GM20000 (cell line): Measurements from ENCODE around the gene LEKR1.

Source experiments
- DNase-seq: peaks from one replicate; pipeline ENCODE4 v3.0.0; 2012; ENCODE audit warnings: low spot score
- TF ChIP-seq, protein P1 (sequence below): IDR thresholded peaks from 2 replicates; pipeline ENCODE4 v1.5.1; 2012; ENCODE audit warnings: mild to moderate bottlenecking, control low read depth; ENCODE audit errors: extremely low read depth, missing control alignments

The LEKR1 gene

DNA sequence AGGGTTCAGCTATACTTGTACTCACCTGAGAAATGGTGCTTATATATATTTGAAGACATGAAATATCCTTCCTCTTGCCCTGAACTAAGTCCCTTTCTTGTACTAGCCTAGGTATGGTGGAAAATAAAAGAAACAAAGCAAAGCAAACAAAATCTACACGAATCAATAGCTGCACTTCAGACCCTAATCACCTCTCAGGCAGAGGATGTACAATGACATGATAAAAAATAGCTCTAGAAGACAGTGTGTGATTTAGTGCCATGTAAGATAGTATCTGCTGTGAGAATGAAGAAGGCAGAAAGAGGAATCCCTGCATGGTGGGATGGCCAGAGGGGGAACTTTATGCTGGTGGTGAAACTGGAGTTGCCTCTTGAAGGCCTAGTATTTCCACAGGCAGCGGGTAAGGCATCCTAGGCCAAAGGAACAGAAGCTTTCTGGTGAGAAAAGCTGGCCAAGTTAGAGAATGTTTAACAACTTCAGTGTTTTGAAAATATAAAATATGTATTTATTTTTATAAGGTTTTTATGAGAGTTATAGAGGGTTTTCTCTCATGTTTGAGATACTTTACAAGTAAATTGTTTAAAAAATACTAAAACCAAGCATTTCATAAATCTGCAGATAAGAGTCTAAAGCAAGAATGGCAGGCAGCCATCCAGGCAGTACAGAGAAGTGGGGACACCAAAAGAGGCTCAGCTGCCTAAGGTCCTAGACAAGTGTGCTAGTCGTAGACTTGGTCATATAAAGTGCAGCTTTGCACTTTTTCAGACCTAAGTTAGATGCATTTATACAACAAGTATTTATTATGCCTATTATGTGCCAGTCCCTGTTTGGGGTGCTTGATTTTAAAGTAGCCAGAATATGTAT is 14.9 kb downstream of the LEKR1 start:
- DNase-seq: no peak
- TF ChIP-seq, protein P1, sequence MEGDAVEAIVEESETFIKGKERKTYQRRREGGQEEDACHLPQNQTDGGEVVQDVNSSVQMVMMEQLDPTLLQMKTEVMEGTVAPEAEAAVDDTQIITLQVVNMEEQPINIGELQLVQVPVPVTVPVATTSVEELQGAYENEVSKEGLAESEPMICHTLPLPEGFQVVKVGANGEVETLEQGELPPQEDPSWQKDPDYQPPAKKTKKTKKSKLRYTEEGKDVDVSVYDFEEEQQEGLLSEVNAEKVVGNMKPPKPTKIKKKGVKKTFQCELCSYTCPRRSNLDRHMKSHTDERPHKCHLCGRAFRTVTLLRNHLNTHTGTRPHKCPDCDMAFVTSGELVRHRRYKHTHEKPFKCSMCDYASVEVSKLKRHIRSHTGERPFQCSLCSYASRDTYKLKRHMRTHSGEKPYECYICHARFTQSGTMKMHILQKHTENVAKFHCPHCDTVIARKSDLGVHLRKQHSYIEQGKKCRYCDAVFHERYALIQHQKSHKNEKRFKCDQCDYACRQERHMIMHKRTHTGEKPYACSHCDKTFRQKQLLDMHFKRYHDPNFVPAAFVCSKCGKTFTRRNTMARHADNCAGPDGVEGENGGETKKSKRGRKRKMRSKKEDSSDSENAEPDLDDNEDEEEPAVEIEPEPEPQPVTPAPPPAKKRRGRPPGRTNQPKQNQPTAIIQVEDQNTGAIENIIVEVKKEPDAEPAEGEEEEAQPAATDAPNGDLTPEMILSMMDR: no peak

DNA sequence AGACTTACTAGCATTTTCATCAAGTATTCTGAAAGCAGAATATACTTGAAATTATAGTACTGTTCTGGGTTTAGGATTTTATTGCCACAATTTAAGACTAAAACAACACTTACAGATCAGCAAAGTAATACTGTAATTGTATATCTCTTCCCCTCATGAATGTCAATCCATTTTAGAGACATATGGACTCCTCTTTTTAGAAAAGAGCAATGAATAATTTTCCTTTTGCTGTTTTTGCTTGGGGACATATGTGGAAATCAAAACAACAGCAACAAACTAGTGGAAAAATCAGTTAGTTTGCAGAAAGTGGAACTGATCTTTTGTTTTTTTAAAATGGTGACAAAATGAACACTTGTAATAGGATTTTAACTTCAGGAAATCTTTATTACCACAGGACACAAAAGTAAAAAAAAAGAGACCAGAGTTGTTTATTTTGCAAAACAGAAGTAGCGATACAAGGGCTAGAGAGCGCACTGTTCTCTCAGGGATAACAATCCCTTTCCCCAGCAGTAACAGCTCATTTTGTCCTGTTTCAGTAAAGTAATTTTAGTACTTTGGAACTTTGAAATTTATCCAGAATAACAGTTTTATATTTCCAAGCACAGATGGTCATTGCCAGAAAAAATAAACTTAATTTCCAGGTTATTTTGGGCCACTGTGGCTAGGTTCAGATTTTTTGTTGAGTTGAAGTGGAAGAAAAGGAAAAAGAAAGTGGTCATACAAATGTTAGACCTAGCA is 17.1 kb downstream of the LEKR1 start:
- TF ChIP-seq, protein P1: no peak
- no peak for DNase-seq

DNA sequence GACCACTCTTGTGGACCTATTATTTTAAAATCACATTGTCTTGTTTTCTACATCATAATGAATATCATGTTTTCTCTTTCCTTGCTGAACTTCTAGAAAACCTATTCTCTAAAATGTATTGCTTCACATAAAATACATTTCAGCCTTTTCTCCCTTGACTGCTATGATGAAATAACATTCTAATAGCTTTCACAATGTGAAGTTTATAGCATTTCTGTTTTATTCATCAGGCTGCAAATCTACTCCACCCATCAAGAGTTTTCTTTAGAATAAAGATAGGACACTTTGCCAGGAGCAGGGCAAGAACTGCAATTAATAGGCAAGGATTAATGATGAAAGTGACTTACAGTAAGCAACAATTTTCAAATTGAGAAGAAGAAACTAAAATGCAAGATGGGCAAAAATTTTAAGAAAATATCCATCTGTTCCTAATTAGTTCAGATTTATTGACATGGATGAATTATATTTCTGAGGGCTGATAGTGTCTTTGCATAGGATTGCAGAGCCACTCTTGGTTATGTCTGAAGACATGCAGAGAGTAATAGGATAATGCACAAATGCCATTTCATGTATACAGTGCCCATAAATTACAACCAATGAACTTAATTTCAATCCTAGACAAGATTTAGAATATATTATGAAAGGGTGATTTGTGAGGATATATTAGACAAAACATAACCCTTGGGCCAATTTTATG is 21.7 kb downstream of the LEKR1 start:
- TF ChIP-seq, protein P1: no peak
- DNase-seq: no peak

DNA sequence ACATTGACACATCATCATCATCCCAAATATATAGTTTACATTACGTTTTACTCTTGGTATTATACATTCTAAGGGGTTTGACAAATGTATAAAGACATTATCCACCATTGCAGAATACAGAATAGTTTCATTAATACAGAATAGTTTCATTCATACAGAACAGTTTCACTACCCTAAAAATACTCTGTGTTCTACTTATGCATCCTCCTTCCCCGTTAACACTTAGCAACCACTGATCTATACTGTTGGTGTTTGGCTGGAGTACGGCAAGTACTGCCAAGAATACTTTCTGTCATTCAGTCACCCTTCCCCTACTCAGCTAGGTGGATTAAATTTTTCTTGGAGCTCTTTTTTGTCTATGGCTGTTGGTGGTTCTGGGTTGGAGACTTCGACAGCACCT is 33.4 kb downstream of the LEKR1 start:
- TF ChIP-seq, protein P1: no peak
- DNase-seq: peak; percentile 9

DNA sequence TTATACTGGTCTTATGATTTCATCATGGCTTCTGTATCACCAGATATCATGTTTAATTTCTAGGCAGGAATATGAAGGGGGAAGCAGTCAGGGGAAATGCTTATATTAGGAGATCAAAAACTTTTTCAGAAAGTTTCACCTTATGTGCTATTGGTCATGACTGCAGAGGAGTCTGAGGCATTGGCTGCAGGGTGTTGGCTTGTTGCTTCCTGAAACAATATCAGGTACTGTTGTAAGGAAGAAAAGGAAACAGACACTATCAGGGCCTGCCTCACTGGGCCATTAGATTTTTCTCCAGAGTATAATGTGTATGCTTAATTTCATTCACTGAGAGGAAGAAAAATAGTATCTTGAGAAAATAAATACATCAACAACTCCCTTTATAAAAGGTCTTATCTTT is 34.7 kb downstream of the LEKR1 start:
- DNase-seq: no peak
- TF ChIP-seq, protein P1: no peak

DNA sequence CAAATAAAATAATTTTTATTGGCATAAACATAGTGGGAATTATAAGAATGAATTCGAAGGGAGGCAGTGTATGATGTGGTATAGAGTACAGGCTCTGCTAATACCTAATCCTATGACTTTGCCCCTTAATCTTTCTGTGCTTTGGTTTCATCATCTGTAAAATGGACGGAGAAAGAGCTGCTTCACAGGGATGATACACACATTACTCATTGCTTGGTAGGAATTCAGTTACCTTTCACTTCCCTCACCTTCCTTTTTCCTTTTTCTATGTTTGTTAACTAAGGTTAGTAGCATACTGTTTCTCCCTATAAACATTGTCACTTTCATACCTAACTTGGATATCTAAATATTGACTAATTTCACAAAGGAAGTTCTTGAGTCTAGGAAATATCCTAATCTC is 36.2 kb downstream of the LEKR1 start:
- TF ChIP-seq, protein P1: no peak
- no peak for DNase-seq

DNA sequence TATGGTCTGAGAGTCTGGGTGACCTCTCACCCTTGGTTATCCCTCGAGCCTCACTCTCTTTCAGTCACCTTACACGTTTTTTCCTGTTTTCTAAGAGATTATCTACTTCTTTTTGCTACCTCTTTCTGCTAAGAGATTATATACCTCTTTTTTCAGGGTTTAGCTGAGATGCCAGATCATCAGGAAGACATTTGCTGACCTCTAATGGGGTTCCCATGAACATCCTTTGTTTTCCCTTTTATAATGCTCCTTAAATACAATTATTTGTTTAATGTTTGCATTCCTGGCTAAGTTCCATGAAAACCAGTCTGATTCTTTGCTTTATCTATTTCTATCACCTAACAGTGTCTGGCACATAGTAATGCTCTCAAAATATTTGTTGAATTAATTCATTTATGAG is 39.6 kb downstream of the LEKR1 start:
- TF ChIP-seq, protein P1: no peak

More for the DNA sequence above, 39.6 kb downstream of the LEKR1 start:
- DNase-seq: no peak
